HG03565 (cell line): ENCODE results near the gene KCNK2.
"Not testable (repeated sequence)": the region's sequence is repeated elsewhere in the genome, so short reads cannot be mapped to it uniquely, and the experiment has no call there.

Experiments
- ATAC-seq: cut with Tn5 transposase; IDR thresholded peaks from one replicate; pipeline ENCODE4 v1.9.1; 2021; ENCODE audit warnings: mild to moderate bottlenecking, moderate library complexity; ENCODE audit not compliant: unreplicated experiment

The KCNK2 gene

DNA sequence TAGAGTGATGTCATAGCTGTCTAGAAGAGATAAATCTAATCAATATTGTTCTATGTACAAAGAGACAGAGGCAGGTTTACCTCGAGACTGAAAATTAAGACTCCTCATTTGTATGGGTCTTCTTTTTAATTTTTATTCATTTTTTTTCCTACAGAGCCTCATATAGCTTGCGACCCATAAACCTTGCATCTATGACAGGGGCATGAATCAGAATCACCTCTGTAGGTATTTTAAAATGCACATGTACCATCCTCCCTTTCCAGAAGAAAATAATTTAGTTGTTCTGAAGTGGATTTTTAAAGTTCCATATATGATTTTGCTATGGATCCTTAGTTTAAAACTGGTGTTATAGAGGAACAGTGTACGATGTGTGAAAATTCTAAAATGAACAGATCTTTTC lies 64.5 kb downstream of the KCNK2 start:
- ATAC-seq: no peak

GRCh38 chr1:215151841-215152549 lies 69.5 kb downstream of the KCNK2 start:
- ATAC-seq: no peak

GRCh38 chr1:215156232-215156631 lies 73.7 kb downstream of the KCNK2 start:
- ATAC-seq: no peak

- no peak for ATAC-seq
Measured at GRCh38 chr1:215160351-215160750, 77.8 kb downstream of the KCNK2 start.

DNA sequence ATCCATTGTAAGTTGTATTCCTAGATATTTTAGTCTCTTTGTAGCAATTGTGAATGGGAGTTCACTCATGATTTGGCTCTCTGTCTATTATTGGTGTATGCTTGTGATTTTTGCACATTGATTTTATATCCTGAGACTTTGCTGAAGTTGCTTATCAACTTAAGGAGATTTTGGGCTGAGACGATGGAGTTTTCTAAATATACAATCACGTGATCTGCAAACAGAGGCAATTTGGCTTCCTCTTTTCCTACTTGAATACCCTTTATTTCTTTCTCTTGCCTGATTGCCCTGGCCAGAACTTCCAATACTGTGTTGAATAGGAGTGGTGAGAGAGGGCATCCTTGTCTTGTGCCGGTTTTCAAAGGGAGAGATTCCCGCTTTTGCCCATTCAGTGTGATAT lies 80.6 kb downstream of the KCNK2 start:
- not testable (repeated sequence) for ATAC-seq

DNA sequence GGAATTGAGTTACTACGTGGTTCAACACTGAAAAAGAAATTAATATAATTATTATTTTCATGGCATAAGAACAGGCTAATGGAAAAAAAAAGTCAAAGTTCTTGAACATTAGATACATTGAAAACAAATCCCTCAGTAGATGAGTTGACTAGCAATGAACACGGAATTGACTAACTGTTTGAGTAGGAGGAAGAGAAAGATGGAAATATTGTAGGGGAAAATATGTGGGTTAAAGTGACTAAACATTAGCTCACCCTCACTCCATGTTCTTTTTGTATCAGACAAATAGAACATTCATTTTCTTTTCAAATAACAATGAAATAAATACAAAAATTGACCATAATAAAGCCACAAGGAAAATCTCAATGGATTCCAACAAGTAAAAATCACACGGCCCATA lies 84.3 kb downstream of the KCNK2 start:
- ATAC-seq: no peak

DNA sequence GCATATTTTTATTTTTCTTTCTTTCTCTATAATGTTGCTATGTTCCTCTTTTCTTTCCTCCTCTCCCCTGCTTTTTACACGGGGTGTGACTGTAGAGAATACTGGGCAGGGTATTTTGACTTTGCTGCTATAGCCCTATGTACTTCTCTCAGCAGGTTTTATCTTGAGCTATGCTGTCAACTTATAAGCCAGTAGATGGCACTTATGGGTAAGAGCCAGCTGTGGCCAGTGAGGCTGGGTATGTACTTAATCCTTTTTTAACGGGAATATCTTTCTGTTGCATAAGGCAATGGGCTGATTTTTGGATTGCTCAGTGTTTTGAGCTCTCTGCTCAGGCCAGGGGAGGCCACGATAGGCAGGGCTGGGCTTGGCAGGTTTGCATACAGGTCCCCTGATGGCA lies 99.0 kb downstream of the KCNK2 start:
- ATAC-seq: no peak

- ATAC-seq: no peak
Measured at GRCh38 chr1:215185067-215185620, 102.6 kb downstream of the KCNK2 start.

DNA sequence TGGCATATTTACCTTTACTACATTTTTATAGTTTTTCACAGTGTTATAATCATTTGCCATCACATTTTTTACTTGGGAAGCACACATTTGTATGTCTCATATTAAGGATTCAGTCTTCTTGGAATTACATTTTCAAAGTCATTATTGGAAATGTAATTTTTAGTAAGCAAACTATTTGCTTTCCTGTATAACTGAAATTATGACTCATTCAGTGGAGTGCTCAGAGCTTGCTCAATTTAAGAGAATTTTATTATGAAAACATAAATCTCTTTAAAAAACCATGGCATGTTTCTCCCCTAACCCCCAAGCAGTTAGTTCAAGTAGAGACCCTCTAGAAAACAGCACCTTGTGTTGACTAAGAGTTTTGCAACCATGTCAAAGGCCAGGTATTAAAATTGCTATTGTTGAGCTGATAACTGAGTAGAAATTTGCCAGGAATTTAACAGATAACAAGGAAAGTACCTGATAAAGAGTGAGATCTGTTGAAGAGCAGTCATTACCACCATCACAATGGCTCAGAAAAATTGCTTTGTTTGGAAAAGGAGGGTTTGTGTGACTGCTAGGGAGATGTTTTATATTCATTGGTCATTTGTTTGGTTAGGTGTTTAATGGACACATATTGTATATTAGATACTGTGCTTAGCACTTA lies 105.9 kb downstream of the KCNK2 start:
- ATAC-seq: no peak

GRCh38 chr1:215192306-215192705 lies 109.8 kb downstream of the KCNK2 start:
- no peak for ATAC-seq

- ATAC-seq: no peak
Measured at GRCh38 chr1:215198021-215198420, 115.5 kb downstream of the KCNK2 start.

GRCh38 chr1:215200121-215200520 lies 117.6 kb downstream of the KCNK2 start:
- ATAC-seq: no peak

DNA sequence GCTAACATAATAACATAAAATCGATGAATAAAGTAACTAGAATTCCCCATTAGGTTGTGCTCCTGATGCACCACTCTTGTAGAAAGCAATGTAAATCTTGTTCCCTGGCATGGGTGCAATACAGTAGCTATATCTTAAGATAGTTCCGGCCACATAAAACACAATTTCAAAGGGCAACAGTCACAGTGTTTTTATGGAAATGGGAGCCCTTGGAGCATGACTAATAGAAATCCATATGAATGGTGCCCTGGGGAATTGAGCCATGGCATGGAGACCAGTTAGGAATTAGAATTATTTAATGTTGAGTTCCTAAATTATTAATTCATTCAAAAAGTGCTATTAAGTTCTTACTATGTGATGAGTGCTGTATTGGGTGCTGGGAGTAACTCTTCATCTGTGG lies 118.7 kb downstream of the KCNK2 start:
- ATAC-seq: no peak

DNA sequence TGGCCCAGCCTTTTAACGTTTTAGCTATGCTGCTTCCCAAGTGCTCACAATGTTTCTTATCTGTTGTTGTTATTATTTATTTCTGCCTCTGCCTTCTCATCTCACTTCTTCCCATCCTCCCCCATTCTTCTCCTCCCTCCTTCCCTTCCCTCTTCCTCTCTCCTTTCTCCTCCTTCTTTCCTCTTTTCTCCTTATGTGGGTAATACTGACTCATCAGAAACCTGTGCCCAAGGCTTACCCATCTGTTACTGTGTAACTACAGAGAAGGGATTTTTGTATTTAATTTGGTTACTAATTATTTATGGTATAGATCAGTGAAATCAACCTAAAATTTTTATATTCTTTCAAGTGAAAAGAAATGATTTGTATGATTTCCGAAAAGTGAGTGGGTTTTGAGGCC lies 120.3 kb downstream of the KCNK2 start:
- ATAC-seq: no peak

DNA sequence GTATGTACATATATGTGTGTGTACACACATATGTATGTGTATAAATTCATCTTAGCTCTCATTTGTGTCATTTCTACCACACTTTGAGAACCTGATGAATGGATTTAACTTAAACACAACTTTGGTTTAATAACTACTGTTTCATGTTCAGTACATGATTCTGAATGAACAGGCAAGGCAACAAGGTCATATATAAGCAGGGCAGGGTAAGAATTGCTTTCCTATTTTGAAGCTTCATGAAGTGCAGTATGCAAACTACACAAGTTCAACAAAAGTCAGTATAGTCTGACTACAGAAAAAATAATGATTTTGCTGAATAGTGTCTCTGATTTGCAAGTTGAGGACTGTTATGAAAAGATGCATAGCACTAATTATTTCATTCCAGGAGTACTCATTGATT lies 127.6 kb downstream of the KCNK2 start:
- ATAC-seq: no peak

- no peak for ATAC-seq
Measured at GRCh38 chr1:215215846-215216245, 133.3 kb downstream of the KCNK2 start.

- no peak for ATAC-seq
Measured at GRCh38 chr1:215219372-215219771, 136.8 kb downstream of the KCNK2 start.

GRCh38 chr1:215220346-215220745 lies 137.8 kb downstream of the KCNK2 start:
- no peak for ATAC-seq

DNA sequence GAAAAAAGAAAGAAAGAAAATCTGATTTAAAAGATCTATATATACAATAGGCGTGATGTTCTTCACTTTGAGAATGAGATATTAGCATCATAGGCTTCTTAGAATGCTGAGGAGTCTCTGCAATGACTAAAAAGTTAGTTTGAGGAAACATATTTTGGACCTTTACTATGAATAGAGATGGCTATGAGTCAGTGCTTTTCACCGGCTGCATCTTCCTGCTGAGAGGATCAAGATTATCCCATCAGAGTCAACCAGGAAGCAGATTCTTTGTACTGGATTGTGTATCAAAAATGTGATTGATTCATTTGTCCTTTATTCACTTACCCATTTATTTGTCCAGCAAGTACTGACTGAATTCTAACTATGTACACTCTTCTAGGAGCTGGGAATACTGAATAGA lies 144.2 kb downstream of the KCNK2 start:
- ATAC-seq: no peak

DNA sequence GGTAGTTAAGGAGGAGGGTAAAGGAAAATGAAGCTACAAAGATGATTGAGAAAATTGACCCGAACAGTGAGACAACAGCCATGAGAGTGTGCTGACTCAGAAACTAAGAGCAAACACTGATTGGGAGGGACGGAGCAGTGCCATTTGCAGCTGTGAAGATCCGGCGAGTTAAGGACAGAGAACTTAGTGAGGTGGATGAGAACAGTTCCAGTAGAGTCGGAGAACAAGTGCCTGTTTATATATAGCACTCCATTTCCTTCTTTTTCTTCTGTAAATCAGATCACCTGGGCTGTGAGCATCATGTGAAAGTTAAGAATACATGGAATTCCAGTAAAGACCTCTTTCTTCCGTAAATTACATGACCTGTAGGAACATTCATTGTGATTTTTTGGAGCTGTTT lies 145.7 kb downstream of the KCNK2 start:
- no peak for ATAC-seq

DNA sequence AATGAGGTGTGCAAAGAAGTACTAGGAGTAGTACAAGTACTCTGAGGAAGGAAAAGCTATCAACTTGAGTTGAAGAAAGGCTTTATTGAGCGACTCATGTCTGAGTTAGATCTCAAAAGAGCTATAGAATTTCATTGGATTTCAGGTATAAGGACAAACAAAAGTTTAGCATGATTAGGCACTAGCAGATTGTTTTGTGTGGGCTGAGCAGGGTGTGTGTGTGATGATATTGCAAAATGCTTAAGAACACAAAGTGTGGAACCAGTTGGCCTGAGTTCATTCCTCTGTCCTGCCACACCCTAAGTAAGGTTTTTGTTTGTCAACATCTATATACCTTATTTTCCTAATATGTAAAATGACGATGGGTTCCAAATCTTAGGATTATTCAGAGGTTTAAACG lies 158.9 kb downstream of the KCNK2 start:
- ATAC-seq: no peak

GRCh38 chr1:215243345-215244054 lies 161.0 kb downstream of the KCNK2 start:
- no peak for ATAC-seq
